HUES64 (cell line): ENCODE data around the gene LIN7A. TPM values are rescaled to one million over a fixed set of nuclear protein-coding genes. Genes with fewer than 3 reads are reported as not detected.

Source experiments
- H3K27ac ChIP-seq: 2 replicates; pipeline ENCODE4 v1.7.0; 2013; ENCODE audit warnings: low read depth, low read length, inconsistent platforms
- H3K27me3 ChIP-seq: 2 replicates; pipeline ENCODE4 v1.6.1; 2013; ENCODE audit warnings: mild to moderate bottlenecking, low read length; ENCODE audit not compliant: insufficient read depth
- H3K36me3 ChIP-seq: 2 replicates; pipeline ENCODE4 v1.6.1; 2013; ENCODE audit warnings: mild to moderate bottlenecking, low read length; ENCODE audit not compliant: insufficient read depth
- H3K4me1 ChIP-seq: 2 replicates; pipeline ENCODE4 v1.6.1; 2013; ENCODE audit warnings: mild to moderate bottlenecking, low read length, moderate library complexity; ENCODE audit not compliant: insufficient read depth
- H3K4me3 ChIP-seq: 2 replicates; pipeline ENCODE4 v1.5.1; 2013; ENCODE audit warnings: mild to moderate bottlenecking, low read length, moderate library complexity
- H3K9ac ChIP-seq: 2 replicates; pipeline ENCODE4 v1.6.1; 2013; ENCODE audit warnings: mild to moderate bottlenecking, low read depth, low read length
- H3K9me3 ChIP-seq: 2 replicates; pipeline ENCODE4 v1.6.1; 2013; ENCODE audit warnings: low read depth, low read length; ENCODE audit not compliant: insufficient read depth
- WGBS: fragments of 150-250, 120-280 bp; methylation state at CpG from one replicate; pipeline ENCODE4 v1.1.7; 2013; ENCODE audit warnings: missing lambda C conversion rate; 5-methylcytosine and 5-hydroxymethylcytosine counted together
- polyA plus RNA-seq, 2 experiments: library from polyadenylated mRNA; stranded (reverse); fragments of 50-300 nt; gene quantifications; one replicate each; pipeline ENCODE4 v1.2.3, GENCODE V29; 2013

LIN7A gene, protein sequence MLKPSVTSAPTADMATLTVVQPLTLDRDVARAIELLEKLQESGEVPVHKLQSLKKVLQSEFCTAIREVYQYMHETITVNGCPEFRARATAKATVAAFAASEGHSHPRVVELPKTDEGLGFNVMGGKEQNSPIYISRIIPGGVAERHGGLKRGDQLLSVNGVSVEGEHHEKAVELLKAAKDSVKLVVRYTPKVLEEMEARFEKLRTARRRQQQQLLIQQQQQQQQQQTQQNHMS
- 6.7 TPM for polyA plus RNA-seq (2013, experiment 1 of 2)
- polyA plus RNA-seq (2013, experiment 2 of 2): 7.0 TPM

GRCh38 chr12:80937391-80938238, at the start of gene LIN7A:
Gene LIN7A, minus strand, starts transcription at chr12:80937934. Its CDS starts 212 bp downstream, at chr12:80937722.
- peaks cover 27% of the 10 kb centered on the region for H3K27me3 ChIP-seq
- peaks cover 35% of the 10 kb centered on the region for H3K4me1 ChIP-seq
- peak within 1 kb of the TSS; percentile 80 for H3K9ac ChIP-seq
- peak within 1 kb of the TSS; percentile 99 for H3K4me3 ChIP-seq
- 2% methylated on average over 43 of the region's 47 CpGs for WGBS
- no peaks in the 10 kb centered on the region for H3K36me3 ChIP-seq
- no peaks in the 10 kb centered on the region for H3K9me3 ChIP-seq
- peak within 1 kb of the TSS; percentile 68; the same call in 1 of the 2 replicates for H3K27ac ChIP-seq

DNA sequence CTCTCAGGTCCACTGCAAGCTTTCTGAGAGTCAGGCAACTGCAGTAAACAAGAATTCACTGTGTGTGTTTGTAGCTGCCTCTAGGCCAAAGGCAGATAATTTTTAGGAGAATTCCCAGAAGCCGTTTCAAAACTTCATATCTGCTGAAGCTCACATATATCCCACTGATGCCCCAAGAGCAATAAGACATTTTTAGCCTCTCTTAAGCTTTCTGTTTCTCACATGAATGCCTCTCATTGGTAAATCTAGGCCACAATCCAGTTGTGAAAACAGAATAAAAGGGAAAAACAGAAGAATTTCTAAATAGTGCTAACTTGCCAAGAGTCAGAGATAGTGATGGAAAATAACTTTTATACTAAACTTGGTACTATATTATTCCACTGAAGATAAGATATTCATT, 48.5 kb upstream of the LIN7A start:
- Histone ChIP-seq H3K4me1 (no peaks in the 10 kb centered on the region), H3K27ac (no peak overlapping the region), H3K4me3 (no peak overlapping the region), H3K9me3 (no peaks in the 10 kb centered on the region), H3K27me3 (no peaks in the 10 kb centered on the region), H3K9ac (no peak overlapping the region), H3K36me3 (no peaks in the 10 kb centered on the region)
- 93% methylated on average over 1 of the region's 1 CpG for WGBS

DNA sequence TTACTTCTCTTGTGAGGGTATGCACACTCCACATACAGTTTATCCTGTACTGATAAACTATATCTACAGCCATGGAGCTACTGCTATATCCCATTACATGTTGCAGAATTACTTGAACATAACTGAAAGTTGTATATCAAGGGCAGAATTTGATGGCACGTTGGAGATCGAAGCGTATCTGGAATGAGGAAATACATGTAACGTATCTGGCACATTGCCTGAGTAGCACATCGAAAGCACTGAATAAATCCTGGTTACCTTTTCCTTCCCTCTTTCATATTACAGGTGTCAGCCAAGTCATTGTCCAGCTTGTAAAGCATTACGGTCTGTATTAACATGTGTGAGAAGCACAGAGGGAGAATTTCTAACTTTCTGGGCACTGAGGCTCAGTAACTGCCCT, 42.1 kb upstream of the LIN7A start:
- Histone ChIP-seq H3K4me3 (no peak overlapping the region), H3K36me3 (no peaks in the 10 kb centered on the region), H3K4me1 (no peaks in the 10 kb centered on the region), H3K27ac (no peak overlapping the region), H3K27me3 (no peaks in the 10 kb centered on the region), H3K9me3 (no peaks in the 10 kb centered on the region), H3K9ac (no peak overlapping the region)
- 96% methylated on average over 6 of the region's 6 CpGs for WGBS

- no peak overlapping the region for H3K27ac ChIP-seq
- WGBS: 100% methylated on average over 1 of the region's 3 CpGs
- H3K4me3 ChIP-seq: no peak overlapping the region
- H3K9ac ChIP-seq: no peak overlapping the region
- H3K36me3 ChIP-seq: no peaks in the 10 kb centered on the region
- no peaks in the 10 kb centered on the region for H3K9me3 ChIP-seq
- no peaks in the 10 kb centered on the region for H3K4me1 ChIP-seq
- H3K27me3 ChIP-seq: no peaks in the 10 kb centered on the region
Observed at GRCh38 chr12:80979251-80979650, 41.5 kb upstream of the LIN7A start.

GRCh38 chr12:80977346-80977745, 39.6 kb upstream of the LIN7A start:
- Histone ChIP-seq H3K27me3 (no peaks in the 10 kb centered on the region), H3K4me1 (no peaks in the 10 kb centered on the region)
- WGBS: 83% methylated on average over 5 of the region's 6 CpGs

DNA sequence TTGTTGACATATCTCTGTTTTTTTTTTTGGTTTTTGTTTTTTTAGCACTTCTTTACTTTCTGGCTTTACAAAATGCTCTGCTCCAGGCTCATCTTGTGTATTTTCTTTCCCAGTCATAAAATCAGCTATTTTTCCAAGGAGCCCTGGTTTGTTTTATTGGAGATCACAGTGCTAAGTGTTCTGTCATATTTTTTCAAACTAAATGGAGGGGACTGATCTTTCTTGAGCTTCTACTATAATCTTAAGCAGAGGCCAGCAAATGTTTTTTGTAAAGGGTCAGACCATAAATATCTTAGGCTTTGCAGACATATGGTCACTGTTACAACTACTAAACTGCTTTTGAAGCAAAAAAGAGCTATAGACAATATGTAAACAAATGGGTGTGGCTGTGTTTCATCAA, 30.6 kb upstream of the LIN7A start:
- H3K27me3 ChIP-seq: no peaks in the 10 kb centered on the region
- H3K27ac ChIP-seq: no peak overlapping the region
- no peaks in the 10 kb centered on the region for H3K4me1 ChIP-seq
- H3K36me3 ChIP-seq: no peaks in the 10 kb centered on the region
- no peak overlapping the region for H3K4me3 ChIP-seq
- H3K9ac ChIP-seq: no peak overlapping the region
- H3K9me3 ChIP-seq: no peaks in the 10 kb centered on the region

More at GRCh38 chr12:80977346-80977745, 39.6 kb upstream of the LIN7A start:
- Histone ChIP-seq H3K27ac (no peak overlapping the region), H3K9ac (no peak overlapping the region), H3K9me3 (no peaks in the 10 kb centered on the region), H3K36me3 (no peaks in the 10 kb centered on the region), H3K4me3 (no peak overlapping the region)

- no peak overlapping the region for H3K4me3 ChIP-seq
- no peaks in the 10 kb centered on the region for H3K36me3 ChIP-seq
- no peaks in the 10 kb centered on the region for H3K27me3 ChIP-seq
- no peak overlapping the region for H3K27ac ChIP-seq
- H3K9ac ChIP-seq: no peak overlapping the region
- 96% methylated on average over 3 of the region's 3 CpGs for WGBS
- no peaks in the 10 kb centered on the region for H3K4me1 ChIP-seq
- no peaks in the 10 kb centered on the region for H3K9me3 ChIP-seq
Observed at GRCh38 chr12:80967565-80967964, 29.8 kb upstream of the LIN7A start.

DNA sequence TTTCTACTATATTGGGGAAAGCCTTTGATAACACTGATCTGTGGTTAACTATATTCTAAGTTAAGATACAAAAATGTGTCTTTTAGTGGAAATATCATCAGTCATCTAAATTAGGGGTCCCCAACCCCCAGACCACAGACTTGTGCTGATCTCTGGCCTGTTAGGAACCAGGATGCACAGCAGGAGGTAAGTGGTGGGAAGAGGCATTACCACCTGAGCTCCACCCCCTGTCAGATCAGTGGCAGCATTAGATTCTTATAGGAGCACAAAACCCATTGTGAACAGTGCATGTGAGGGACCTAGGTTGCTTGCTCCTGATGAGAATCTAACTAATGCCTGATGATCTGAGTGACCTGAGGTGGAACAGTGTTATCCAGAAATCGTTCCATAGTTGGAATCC, 28.3 kb upstream of the LIN7A start:
- no peak overlapping the region for H3K9ac ChIP-seq
- H3K4me1 ChIP-seq: no peaks in the 10 kb centered on the region
- no peaks in the 10 kb centered on the region for H3K27me3 ChIP-seq
- no peaks in the 10 kb centered on the region for H3K9me3 ChIP-seq
- no peak overlapping the region for H3K4me3 ChIP-seq
- 100% methylated on average over 1 of the region's 1 CpG for WGBS
- H3K36me3 ChIP-seq: no peaks in the 10 kb centered on the region
- H3K27ac ChIP-seq: no peak overlapping the region

- Histone ChIP-seq H3K27me3 (no peaks in the 10 kb centered on the region), H3K9ac (no peak overlapping the region)
- 88% methylated on average over 5 of the region's 5 CpGs for WGBS
Observed at GRCh38 chr12:80958162-80958561, 20.4 kb upstream of the LIN7A start.

DNA sequence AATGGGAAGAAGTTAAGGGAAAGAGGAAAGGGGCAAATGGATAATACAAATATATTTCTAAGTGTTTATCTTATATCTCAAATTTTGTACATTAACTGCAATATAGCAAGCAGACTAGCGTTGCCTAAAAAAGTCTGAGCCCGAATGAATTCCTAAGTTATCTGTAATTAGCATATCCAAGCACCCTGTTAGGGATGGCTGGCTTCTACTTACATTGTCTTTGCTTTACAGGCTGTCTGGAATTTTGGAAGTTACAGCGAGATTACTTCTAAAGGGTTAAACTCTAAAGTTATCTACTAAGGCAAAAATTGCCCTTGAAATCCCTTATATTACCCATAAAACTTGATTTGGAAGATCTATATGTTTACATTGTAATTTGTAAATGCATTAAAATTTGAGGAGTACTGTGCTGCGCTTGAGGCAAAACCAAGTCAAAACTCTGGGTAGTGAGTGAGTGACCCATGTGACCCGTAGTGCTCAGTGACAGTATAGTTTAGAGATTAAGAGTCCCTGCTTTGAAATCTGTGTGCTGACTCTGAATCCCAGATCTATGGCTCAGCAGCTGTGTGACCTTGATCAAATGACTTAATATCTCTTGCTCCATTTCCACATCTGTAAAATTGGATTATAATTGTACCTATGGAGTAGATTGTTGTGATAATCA, 17.3 kb upstream of the LIN7A start:
- Histone ChIP-seq H3K9me3 (no peaks in the 10 kb centered on the region), H3K27me3 (no peaks in the 10 kb centered on the region), H3K36me3 (no peaks in the 10 kb centered on the region), H3K27ac (no peak overlapping the region), H3K4me3 (no peak overlapping the region), H3K9ac (no peak overlapping the region), H3K4me1 (peaks cover 18% of the 10 kb centered on the region)
- 30% methylated on average over 4 of the region's 5 CpGs for WGBS

More at GRCh38 chr12:80958162-80958561, 20.4 kb upstream of the LIN7A start:
- no peak overlapping the region for H3K4me3 ChIP-seq
- H3K27ac ChIP-seq: no peak overlapping the region
- peaks cover 18% of the 10 kb centered on the region for H3K4me1 ChIP-seq
- no peaks in the 10 kb centered on the region for H3K36me3 ChIP-seq
- no peaks in the 10 kb centered on the region for H3K9me3 ChIP-seq

- Histone ChIP-seq H3K27me3 (no peaks in the 10 kb centered on the region), H3K9me3 (no peaks in the 10 kb centered on the region), H3K4me3 (no peak overlapping the region), H3K4me1 (peaks cover 14% of the 10 kb centered on the region), H3K9ac (no peak overlapping the region), H3K27ac (no peak overlapping the region), H3K36me3 (no peaks in the 10 kb centered on the region)
Observed at GRCh38 chr12:80952443-80952842, 14.7 kb upstream of the LIN7A start.
